Heart right ventricle (tissue), 16 donors: ENCODE measurements around the gene UBAP1. TPM values are rescaled to one million over a fixed set of nuclear protein-coding genes. Genes with fewer than 3 reads are reported as not detected.
"Not testable (repeated sequence)": the region's sequence is repeated elsewhere in the genome, so short reads cannot be mapped to it uniquely, and the experiment has no call there.

ENCODE experiments used
- ATAC-seq, 8 donors: fragments of 200-7000 bp; cut with Tn5 transposase; one replicate each; pipeline ENCODE4 v1.9.1; 2020; ENCODE audit warnings: mild to moderate bottlenecking in 8 of 8, moderate library complexity in 8 of 8, moderate number of reproducible peaks in 1 of 8
- DNase-seq, 2 donors: peaks; one replicate each; pipeline ENCODE4 v3.0.0-alpha.2; 2020
- H3K27ac ChIP-seq, 10 donors: fragments of 200-600 bp; sonication (generic) in 2 of 10; one replicate each; pipeline versions ENCODE4 v1.5.0 to v1.8.0; 2020 to 2022; ENCODE audit warnings: mild to moderate bottlenecking in 3 of 10
- H3K27me3 ChIP-seq, 7 donors: fragments of 200-600 bp; one replicate each; pipeline ENCODE4 v1.8.0; 2021 to 2022; ENCODE audit warnings: mild to moderate bottlenecking in 2 of 7
- H3K36me3 ChIP-seq, 9 donors: fragments of 200-600 bp; sonication (generic) in 1 of 9; one replicate each; pipeline versions ENCODE4 v1.5.0 to v1.8.0; 2020 to 2022; ENCODE audit warnings: mild to moderate bottlenecking in 2 of 9
- H3K4me1 ChIP-seq, 9 donors: fragments of 200-600 bp; sonication (generic) in 1 of 9; one replicate each; pipeline versions ENCODE4 v1.5.0 to v1.8.0; 2020 to 2022; ENCODE audit warnings: mild to moderate bottlenecking in 4 of 9
- H3K4me3 ChIP-seq, 10 donors: fragments of 200-600 bp; sonication (generic) in 2 of 10; one replicate each; pipeline versions ENCODE4 v1.5.0 to v1.8.0; 2020 to 2022; ENCODE audit warnings: mild to moderate bottlenecking in 7 of 10, moderate library complexity in 2 of 10
- H3K9me3 ChIP-seq, 11 donors: fragments of 200-600 bp in 10 of 11; sonication (generic) in 2 of 11; one replicate each; pipeline versions ENCODE4 v1.5.0 to v1.8.0; 2013 to 2022; ENCODE audit warnings: mild to moderate bottlenecking in 2 of 11, control low read depth in 1 of 11, moderate library complexity in 1 of 11
- WGBS, 2 donors: extraction: QIAGEN DNeasy Blood & Tissue Kit; methylation state at CpG; one replicate each; pipeline ENCODE4 v1.1.7; 2013; ENCODE audit warnings: inconsistent platforms in 1 of 2; 5-methylcytosine and 5-hydroxymethylcytosine counted together
- intact Hi-C, 10 donors: fragments of 100-400 bp; cut with DNase I; formaldehyde crosslinking; loops; one replicate each; pipeline versions ENCODE4 v1.11.1 to v1.14.2; 2022
- polyA plus RNA-seq, 2 donors: library from polyadenylated mRNA; stranded (reverse); fragments of 200-250 nt; gene quantifications; one replicate each; pipeline ENCODE4 v1.2.3, GENCODE V29; 2013
- total RNA-seq, 10 donors: library from RNA; stranded (reverse); fragmentation: NEBNext Ultra II Directional in 3 of 10; extraction: Animal tissue kit (Norgen Biotek cat#: 25700) in 3 of 10; gene quantifications; one replicate each; pipeline versions ENCODE4 v1.2.1 to v1.2.4, GENCODE V29; 2021 to 2023
- TF ChIP-seq, protein P1 (sequence below), 9 donors: fragments of 200-600 bp; sonication (generic) in 2 of 9; IDR thresholded peaks; one replicate each; pipeline versions ENCODE4 v1.5.0 to v1.8.0; 2021 to 2022; ENCODE audit warnings: antibody characterized with exemption in 9 of 9, mild to moderate bottlenecking in 5 of 9, moderate library complexity in 1 of 9
- donor health status: Arrhythmogenic right ventricular cardiomyopathy.
- donor health status: ischemic (EF 13 %, LVEDD 7.1; RV severe dilation, severe dysfunction).
- donor health status: healthy with polysubstance abuse.
- donor health status: DM: no; HTN: yes; CAD: no.
- donor health status: DM: no; HTN: no; CAD: no.
- donor health status: ischemic (EF 25% LVEDD 6.9; RV normal size, moderate dysfunction).
- donor health status: ischemic (EF 25% LVEDD 5.7; RV mildly dilated, moderate dysfunction).
- donor health status: healthy.
- donor health status: DM: yes; HTN: yes; CAD: no.
- donor health status: Ischemic cardiomyopathy.
- donor health status: ischemic (EF 35%, LVEDD 5.7; RV mildly dilated, moderate dysfunction).
- donor health status: nonischemic (EF 11% LVEDD 7.7; RV severe dilation, severe dysfunction).
- donor health status: DM: yes; HTN: yes; CAD: no.
- donor health status: PGD.
- donor health status: ischemic (EF 29% LVEDD 5.4; RV normal size, mild dysfunction).
- donor health status: nonischemic (EF 23%, LVEDD 6.1; RV moderate dilation, normal function).

UBAP1 gene
- total and polyA plus RNA-seq, 12 donors: 18.4 to 54.2 (median 42.9) TPM

DNA sequence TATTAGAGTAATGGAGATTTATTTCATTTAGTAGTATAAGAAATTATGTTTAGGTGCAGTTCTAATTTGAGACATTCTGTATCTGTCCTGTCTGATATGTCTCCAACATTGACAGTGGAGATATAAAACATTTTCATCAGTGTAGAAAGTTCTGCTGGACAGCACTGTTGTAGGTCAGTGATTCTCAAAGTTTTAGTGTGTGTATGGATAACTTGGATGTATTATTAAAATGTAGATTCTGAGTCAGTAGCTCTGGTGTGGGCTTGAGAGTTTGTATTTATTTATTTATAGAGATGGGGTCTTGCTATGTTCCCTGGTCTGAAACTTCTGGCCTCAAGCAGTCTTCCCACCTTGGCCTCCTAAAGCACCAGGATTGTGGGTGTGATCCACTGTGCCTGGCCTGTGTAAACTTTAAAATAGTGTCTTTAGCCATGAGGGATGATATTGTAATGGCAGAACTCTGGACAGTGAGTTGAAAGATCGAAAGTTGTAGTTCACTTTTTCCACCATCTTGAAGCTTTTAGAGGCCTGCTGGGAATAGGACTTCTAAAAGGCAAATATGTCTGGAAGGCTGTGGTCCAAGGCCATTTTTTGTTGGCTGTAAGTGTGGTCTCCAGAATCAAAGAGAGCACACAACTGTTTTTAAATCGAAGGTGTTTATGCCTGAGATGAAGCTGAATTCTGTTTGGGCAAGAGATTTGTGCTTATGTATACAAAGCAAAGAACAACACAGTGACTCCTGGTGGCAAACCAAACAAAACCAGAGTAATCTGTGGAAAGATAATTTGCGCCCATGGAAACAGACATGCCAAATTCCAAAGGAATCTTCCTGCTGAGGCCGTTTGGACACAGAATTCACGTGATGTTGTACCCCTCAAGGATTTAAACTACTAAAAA is 12.4 kb downstream of the UBAP1 start:
- peaks cover 0 to 4% (median 0%) of the 10 kb centered on the region in 11 donors for H3K9me3 ChIP-seq
- DNase-seq (no peak), ATAC-seq (peak in 1 of 8 donors; percentile 12)
- H3K27ac ChIP-seq: peak overlapping the region in 2 of 10 donors; percentile 2 to 35
- 47 to 48% methylated on average over 5 of the region's 5 CpGs for WGBS, 2 donors
- no peaks in the 10 kb centered on the region for H3K27me3 ChIP-seq
- intact Hi-C loops: loop anchor here in 2 of 10 donors (10.0 kb wide), 2 partner anchors 54 to 56 kb away; no protein-coding TSS in a partner anchor
- H3K36me3 ChIP-seq: peaks cover 0 to 14% (median 3%) of the 10 kb centered on the region in 9 donors
- TF ChIP-seq, protein P1, sequence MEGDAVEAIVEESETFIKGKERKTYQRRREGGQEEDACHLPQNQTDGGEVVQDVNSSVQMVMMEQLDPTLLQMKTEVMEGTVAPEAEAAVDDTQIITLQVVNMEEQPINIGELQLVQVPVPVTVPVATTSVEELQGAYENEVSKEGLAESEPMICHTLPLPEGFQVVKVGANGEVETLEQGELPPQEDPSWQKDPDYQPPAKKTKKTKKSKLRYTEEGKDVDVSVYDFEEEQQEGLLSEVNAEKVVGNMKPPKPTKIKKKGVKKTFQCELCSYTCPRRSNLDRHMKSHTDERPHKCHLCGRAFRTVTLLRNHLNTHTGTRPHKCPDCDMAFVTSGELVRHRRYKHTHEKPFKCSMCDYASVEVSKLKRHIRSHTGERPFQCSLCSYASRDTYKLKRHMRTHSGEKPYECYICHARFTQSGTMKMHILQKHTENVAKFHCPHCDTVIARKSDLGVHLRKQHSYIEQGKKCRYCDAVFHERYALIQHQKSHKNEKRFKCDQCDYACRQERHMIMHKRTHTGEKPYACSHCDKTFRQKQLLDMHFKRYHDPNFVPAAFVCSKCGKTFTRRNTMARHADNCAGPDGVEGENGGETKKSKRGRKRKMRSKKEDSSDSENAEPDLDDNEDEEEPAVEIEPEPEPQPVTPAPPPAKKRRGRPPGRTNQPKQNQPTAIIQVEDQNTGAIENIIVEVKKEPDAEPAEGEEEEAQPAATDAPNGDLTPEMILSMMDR (IDR thresholded peaks at IDR 0.05): peak in 5 of 9 donors; percentile 11 to 45 (median 33)
- H3K4me3 ChIP-seq: no peak overlapping the region
- H3K4me1 ChIP-seq: peaks cover 0 to 78% (median 49%) of the 10 kb centered on the region in 9 donors

DNA sequence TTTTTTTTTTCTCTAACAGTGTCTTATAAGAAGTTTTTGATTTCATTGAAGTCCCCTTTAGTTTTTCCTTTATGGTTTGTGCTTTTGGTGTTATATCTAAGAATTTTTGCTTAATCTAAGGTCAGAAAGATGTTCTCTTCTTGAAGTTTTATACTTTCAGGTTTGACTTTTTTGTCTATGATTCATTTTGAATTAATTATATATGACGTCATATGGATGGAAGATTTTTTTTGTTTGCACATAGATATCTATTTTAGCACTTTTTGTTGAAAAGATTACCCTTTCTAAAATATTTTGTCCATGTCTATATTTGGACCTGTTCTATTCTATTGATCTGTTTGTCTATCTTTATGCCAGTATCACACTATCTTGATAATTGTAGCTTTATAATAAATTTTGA is 16.3 kb downstream of the UBAP1 start:
- no peaks in the 10 kb centered on the region for H3K27me3 ChIP-seq
- peaks cover 0 to 56% (median 26%) of the 10 kb centered on the region in 9 donors for H3K4me1 ChIP-seq
- TF ChIP-seq, protein P1 (IDR thresholded peaks at IDR 0.05): no peak
- ATAC-seq (no peak), DNase-seq (no peak)
- WGBS, 2 donors: 60 to 85% methylated on average over 1 of the region's 1 CpG
- peaks cover 0 to 15% (median 0%) of the 10 kb centered on the region in 11 donors for H3K9me3 ChIP-seq
- intact Hi-C loops: loop anchor here in 2 of 10 donors (10.0 kb wide), 2 partner anchors 50 to 60 kb away; no protein-coding TSS in a partner anchor
- no peak overlapping the region for H3K27ac ChIP-seq
- H3K4me3 ChIP-seq: no peak overlapping the region
- H3K36me3 ChIP-seq: peaks cover 0 to 25% (median 7%) of the 10 kb centered on the region in 9 donors

GRCh38 chr9:34197286-34197685 is 18.4 kb downstream of the UBAP1 start:
- intact Hi-C loops: loop anchor here in 2 of 10 donors (10.0 kb wide), 2 partner anchors 48 to 62 kb away; no protein-coding TSS in a partner anchor
- H3K27ac ChIP-seq, DNase-seq, ATAC-seq, H3K4me3 ChIP-seq, H3K27me3 ChIP-seq: not testable (repeated sequence)
- Histone ChIP-seq H3K9me3 (peaks cover 0 to 15% (median 0%) of the 10 kb centered on the region in 11 donors), H3K36me3 (peaks cover 0 to 40% (median 7%) of the 10 kb centered on the region in 9 donors), H3K4me1 (peaks cover 0 to 57% (median 22%) of the 10 kb centered on the region in 9 donors)
- 96% methylated on average over 4 of the region's 4 CpGs for WGBS, 2 donors

DNA sequence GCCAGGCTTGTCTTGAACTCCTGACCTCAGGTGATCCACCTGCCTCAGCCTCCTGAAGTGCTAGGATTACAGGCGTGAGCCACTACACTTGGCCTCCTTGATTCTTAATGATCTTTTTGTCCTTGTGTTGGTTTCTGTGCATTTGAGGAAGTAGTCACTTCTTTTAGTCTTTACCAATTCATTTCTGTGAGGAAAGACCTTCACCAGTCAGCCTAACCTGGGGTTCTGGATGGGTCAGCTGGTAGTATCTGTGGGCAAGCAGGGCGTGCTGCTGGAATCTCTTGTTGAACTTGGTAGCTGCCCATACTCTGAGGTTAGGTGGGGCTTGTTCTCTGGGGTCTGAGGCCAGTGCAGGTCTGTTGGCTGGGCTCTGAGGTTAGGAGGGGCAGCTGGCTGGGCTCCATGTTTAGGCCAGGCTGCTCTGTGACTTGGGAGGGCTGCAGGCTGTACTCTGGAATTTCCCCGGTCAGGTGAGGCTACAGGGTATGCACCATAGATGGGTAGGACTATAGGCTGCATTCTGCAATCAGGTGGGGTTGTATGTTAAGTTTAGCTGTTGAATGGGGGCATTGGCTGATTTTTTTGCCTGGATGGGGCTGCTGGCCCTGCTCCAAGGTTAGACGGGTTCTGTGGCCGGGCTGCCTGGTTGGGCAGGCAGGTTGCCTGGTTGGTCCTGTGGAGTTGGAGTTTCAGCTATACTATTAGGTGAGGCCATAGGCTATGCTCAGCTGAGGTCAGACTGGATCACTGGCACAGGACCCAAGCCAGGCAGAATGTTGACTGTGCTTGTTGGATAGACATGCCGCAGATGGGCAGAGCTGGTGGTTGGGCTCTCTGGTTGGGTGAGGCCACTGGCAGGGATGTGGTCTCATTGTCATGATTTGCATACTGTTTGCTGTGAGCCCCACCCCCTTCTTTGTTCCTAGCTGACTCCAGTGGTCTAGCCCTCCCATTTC is 19.2 kb downstream of the UBAP1 start:
- TF ChIP-seq, protein P1 (IDR thresholded peaks at IDR 0.05): no peak
- Histone ChIP-seq H3K36me3 (peaks cover 0 to 40% (median 7%) of the 10 kb centered on the region in 9 donors), H3K27ac (peak overlapping the region in 2 of 10 donors; percentile 9 to 21), H3K27me3 (no peaks in the 10 kb centered on the region), H3K4me3 (no peak overlapping the region), H3K4me1 (peaks cover 0 to 56% (median 25%) of the 10 kb centered on the region in 9 donors), H3K9me3 (peaks cover 0 to 15% (median 0%) of the 10 kb centered on the region in 11 donors)
- intact Hi-C loops: loop anchor here in 2 of 10 donors (10.0 kb wide), 2 partner anchors 47 to 63 kb away; no protein-coding TSS in a partner anchor
- 76 to 80% methylated on average over 6 of the region's 6 CpGs for WGBS, 2 donors
- DNase-seq: no peak
- ATAC-seq: peak in 5 of 8 donors; percentile 31 to 77 (median 58)
